SK-N-MC (cell line): Measurements from ENCODE around the gene NTNG1.

Source experiments
- DNase-seq: peaks from one replicate; pipeline ENCODE4 v3.0.0-alpha.2; 2011; ENCODE audit warnings: low read depth, low spot score
- H3K27ac ChIP-seq: fragments of 200-600 bp; sonication (generic); 2 replicates; pipeline ENCODE4 v1.5.1; 2016; ENCODE audit warnings: mixed run types
- H3K36me3 ChIP-seq: fragments of 200-600 bp; sonication (generic); 2 replicates; pipeline ENCODE4 v1.6.1; 2017; ENCODE audit warnings: antibody characterized with exemption, low read length, mixed read lengths; ENCODE audit not compliant: insufficient read depth
- H3K4me3 ChIP-seq: fragments of 200-600 bp; sonication (generic); 2 replicates; pipeline ENCODE4 v1.5.1; 2016
- H3K9ac ChIP-seq: fragments of 200-600 bp; sonication (generic); 2 replicates; pipeline ENCODE4 v1.8.0; 2017; ENCODE audit warnings: mixed run types, mixed read lengths; ENCODE audit not compliant: insufficient read length
- H3K9me3 ChIP-seq: fragments of 200-600 bp; sonication (generic); 2 replicates; pipeline ENCODE4 v1.6.1; 2017; ENCODE audit warnings: low read depth, mild to moderate bottlenecking, antibody characterized with exemption, low read length, moderate library complexity, mixed read lengths
- EZH2 ChIP-seq: fragments of 200-600 bp; sonication (generic); IDR thresholded peaks from one replicate; pipeline ENCODE4 v1.6.1; 2017; ENCODE audit warnings: antibody characterized with exemption
- FOXP2 ChIP-seq: optimal IDR thresholded peaks from 2 replicates; pipeline ENCODE3; 2011; ENCODE audit warnings: mild to moderate bottlenecking, moderate library complexity; ENCODE audit not compliant: insufficient read depth; ENCODE audit errors: extremely low read length, control extremely low read depth
- POLR2AphosphoS5 ChIP-seq: IDR thresholded peaks from 2 replicates; pipeline ENCODE4 v1.6.1; 2012; ENCODE audit warnings: mild to moderate bottlenecking, low read depth, low read length, borderline replicate concordance

The NTNG1 gene

DNA sequence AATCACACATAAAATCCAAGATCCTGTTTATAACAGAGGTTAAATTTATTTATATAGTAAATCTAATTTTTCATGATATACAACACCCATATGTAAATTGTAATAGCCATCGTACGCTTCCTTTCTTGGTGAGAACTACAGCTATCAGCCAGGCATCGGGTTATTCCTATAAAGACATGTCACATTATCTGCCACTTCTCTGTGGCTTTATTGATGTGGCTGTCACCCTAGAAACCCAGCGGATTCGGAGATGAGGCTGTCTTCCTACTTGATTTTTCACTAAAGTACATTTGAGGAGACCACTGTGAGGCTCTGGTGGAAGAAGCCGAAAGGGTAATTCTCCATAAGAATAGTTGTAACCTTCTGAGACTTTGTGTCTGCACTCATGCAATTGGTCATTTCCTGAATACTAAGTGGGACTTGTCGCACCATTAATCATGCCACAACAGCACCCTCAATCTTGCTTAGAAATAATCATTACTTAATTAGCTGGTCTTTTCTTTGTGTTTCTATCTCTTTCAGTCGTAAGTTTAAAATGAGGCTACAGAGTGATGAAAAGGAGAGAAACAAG is 106.0 kb downstream of the NTNG1 start:
- Histone ChIP-seq H3K27ac (no peak overlapping the region), H3K4me3 (no peak overlapping the region), H3K9me3 (no peaks in the 10 kb centered on the region), H3K36me3 (0 out of 2 replicates have a peak, but pooled peaks cover 6% of the 10 kb centered on the region), H3K9ac (no peak overlapping the region)
- DNase-seq: no peak
- no peak for TF ChIP-seq FOXP2
- TF ChIP-seq POLR2AphosphoS5: no peak
- no peak for TF ChIP-seq EZH2

- Histone ChIP-seq H3K4me3 (no peak overlapping the region), H3K36me3 (peaks cover 6% of the 10 kb centered on the region; the same call in 1 of the 2 replicates), H3K9ac (no peak overlapping the region), H3K27ac (no peak overlapping the region), H3K9me3 (no peaks in the 10 kb centered on the region)
- TF ChIP-seq FOXP2 (no peak), POLR2AphosphoS5 (no peak), EZH2 (no peak)
- DNase-seq: no peak
Observed at GRCh38 chr1:107247679-107248078, 106.8 kb downstream of the NTNG1 start.

- H3K9me3 ChIP-seq: no peaks in the 10 kb centered on the region
- peaks cover 11% of the 10 kb centered on the region; the same call in 1 of the 2 replicates for H3K36me3 ChIP-seq
- TF ChIP-seq EZH2 (no peak), FOXP2 (no peak), POLR2AphosphoS5 (no peak)
- H3K4me3 ChIP-seq: no peak overlapping the region
- H3K27ac ChIP-seq: no peak overlapping the region
- no peak for DNase-seq
- no peak overlapping the region for H3K9ac ChIP-seq
Observed at GRCh38 chr1:107250169-107250568, 109.3 kb downstream of the NTNG1 start.

GRCh38 chr1:107251083-107251482 is 110.2 kb downstream of the NTNG1 start:
- no peak for TF ChIP-seq EZH2
- TF ChIP-seq POLR2AphosphoS5: no peak
- TF ChIP-seq FOXP2: no peak
- DNase-seq: no peak
- H3K27ac ChIP-seq: no peak overlapping the region
- H3K9ac ChIP-seq: no peak overlapping the region
- H3K9me3 ChIP-seq: no peaks in the 10 kb centered on the region
- H3K36me3 ChIP-seq: peaks cover 11% of the 10 kb centered on the region; the same call in 1 of the 2 replicates
- H3K4me3 ChIP-seq: no peak overlapping the region

DNA sequence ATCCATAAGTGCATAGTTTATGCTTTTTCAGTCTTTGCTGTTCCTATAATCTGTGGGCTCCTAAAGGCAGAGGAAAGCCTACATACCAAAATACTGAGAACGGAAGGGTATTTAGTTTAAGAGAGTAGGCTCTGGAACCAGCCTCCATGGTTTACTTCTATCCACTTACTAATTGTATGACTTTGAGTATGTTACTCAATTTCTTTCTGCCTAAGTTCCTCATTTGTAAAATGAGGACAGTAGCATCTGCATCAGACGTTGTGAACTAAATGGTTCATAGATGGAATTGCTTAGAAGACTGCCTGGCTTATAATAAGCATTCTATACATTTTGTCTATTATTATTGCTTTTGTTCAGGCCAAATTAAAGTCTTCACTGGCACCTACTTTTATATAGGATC is 111.0 kb downstream of the NTNG1 start:
- no peak for DNase-seq
- H3K9ac ChIP-seq: no peak overlapping the region
- H3K27ac ChIP-seq: no peak overlapping the region
- TF ChIP-seq POLR2AphosphoS5: no peak
- TF ChIP-seq FOXP2: no peak
- TF ChIP-seq EZH2: no peak
- H3K9me3 ChIP-seq: no peaks in the 10 kb centered on the region
- H3K36me3 ChIP-seq: peaks cover 11% of the 10 kb centered on the region
- H3K4me3 ChIP-seq: no peak overlapping the region

- DNase-seq: no peak
- H3K27ac ChIP-seq: no peak overlapping the region
- no peak overlapping the region for H3K9ac ChIP-seq
- peaks cover 10% of the 10 kb centered on the region for H3K36me3 ChIP-seq
- H3K4me3 ChIP-seq: no peak overlapping the region
- no peaks in the 10 kb centered on the region for H3K9me3 ChIP-seq
- TF ChIP-seq POLR2AphosphoS5: no peak
- TF ChIP-seq EZH2: no peak
- TF ChIP-seq FOXP2: no peak
Observed at GRCh38 chr1:107252271-107252670, 111.4 kb downstream of the NTNG1 start.

- no peak for DNase-seq
- H3K36me3 ChIP-seq: peaks cover 5% of the 10 kb centered on the region
- H3K4me3 ChIP-seq: no peak overlapping the region
- no peaks in the 10 kb centered on the region for H3K9me3 ChIP-seq
- H3K9ac ChIP-seq: no peak overlapping the region
- no peak for TF ChIP-seq POLR2AphosphoS5
- TF ChIP-seq FOXP2: no peak
- TF ChIP-seq EZH2: no peak
- H3K27ac ChIP-seq: no peak overlapping the region
Observed at GRCh38 chr1:107254306-107254705, 113.5 kb downstream of the NTNG1 start.

DNA sequence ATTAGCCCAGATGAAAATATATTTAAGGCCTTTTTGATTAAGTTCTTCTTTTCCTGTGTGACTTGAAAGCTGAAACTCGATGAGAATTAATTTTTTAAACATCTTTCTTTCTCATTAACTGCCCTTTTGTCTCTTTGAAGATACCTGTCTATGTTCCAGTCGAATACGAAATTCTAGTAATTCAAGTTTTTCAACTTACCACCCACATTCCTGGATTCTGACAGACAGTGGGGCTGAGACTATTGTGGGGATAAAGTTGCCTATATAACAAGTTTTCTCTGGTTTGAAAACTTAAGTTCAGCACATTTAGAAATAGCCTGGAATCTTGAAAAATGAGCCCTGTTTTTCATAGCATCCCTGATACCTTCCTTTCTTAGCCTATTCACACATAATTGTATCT is 114.6 kb downstream of the NTNG1 start:
- TF ChIP-seq FOXP2 (no peak), EZH2 (no peak), POLR2AphosphoS5 (no peak)
- peaks cover 11% of the 10 kb centered on the region for H3K36me3 ChIP-seq
- no peak overlapping the region for H3K27ac ChIP-seq
- H3K4me3 ChIP-seq: no peak overlapping the region
- H3K9me3 ChIP-seq: peaks cover 1% of the 10 kb centered on the region; the same call in 1 of the 2 replicates
- no peak for DNase-seq
- H3K9ac ChIP-seq: no peak overlapping the region
